HG03066 (cell line): ENCODE results near the gene C15orf39.
"Not testable (repeated sequence)": the region's sequence is repeated elsewhere in the genome, so short reads cannot be mapped to it uniquely, and the experiment has no call there.

Experiments used
- ATAC-seq: cut with Tn5 transposase; IDR thresholded peaks from one replicate; pipeline ENCODE4 v1.9.1; 2021; ENCODE audit warnings: low read depth; ENCODE audit not compliant: unreplicated experiment

The C15orf39 gene

GRCh38 chr15:75229191-75230015 lies 27.7 kb downstream of the C15orf39 start:
- ATAC-seq = no peak

- ATAC-seq = no peak
Measured at GRCh38 chr15:75230016-75230343, 28.3 kb downstream of the C15orf39 start.

- no peak for ATAC-seq
Measured at GRCh38 chr15:75230551-75231371, 29.1 kb downstream of the C15orf39 start.

- ATAC-seq = no peak
Measured at GRCh38 chr15:75231836-75232235, 30.2 kb downstream of the C15orf39 start.

- no peak for ATAC-seq
Measured at GRCh38 chr15:75232252-75232813, 30.7 kb downstream of the C15orf39 start.

- no peak for ATAC-seq
Measured at GRCh38 chr15:75232826-75233503, 31.3 kb downstream of the C15orf39 start.

- no peak for ATAC-seq
Measured at GRCh38 chr15:75233504-75234190, 32.0 kb downstream of the C15orf39 start.

- ATAC-seq = no peak
Measured at GRCh38 chr15:75234191-75234810, 32.6 kb downstream of the C15orf39 start.

- no peak for ATAC-seq
Measured at GRCh38 chr15:75235051-75235673, 33.5 kb downstream of the C15orf39 start.

- no peak for ATAC-seq
Measured at GRCh38 chr15:75235760-75236729, 34.4 kb downstream of the C15orf39 start.

- ATAC-seq = no peak
Measured at GRCh38 chr15:75237316-75237982, 35.8 kb downstream of the C15orf39 start.

GRCh38 chr15:75238150-75238549 lies 36.5 kb downstream of the C15orf39 start:
- no peak for ATAC-seq

GRCh38 chr15:75245741-75246140 lies 44.1 kb downstream of the C15orf39 start:
- ATAC-seq = not testable (repeated sequence)

GRCh38 chr15:75248991-75249390 lies 47.3 kb downstream of the C15orf39 start:
- not testable (repeated sequence) for ATAC-seq

- no peak for ATAC-seq
Measured at GRCh38 chr15:75249726-75250125, 48.0 kb downstream of the C15orf39 start.

GRCh38 chr15:75251343-75251742 lies 49.7 kb downstream of the C15orf39 start:
- not testable (repeated sequence) for ATAC-seq

GRCh38 chr15:75252285-75252684 lies 50.6 kb downstream of the C15orf39 start:
- not testable (repeated sequence) for ATAC-seq

GRCh38 chr15:75258034-75258433 lies 56.4 kb downstream of the C15orf39 start, which contains the start of gene GOLGA6C:
GOLGA6C (plus strand) TSS chr15:75258334; CDS start chr15:75258599, 265 bp downstream.
- ATAC-seq = not testable (repeated sequence)
